ENCODE measurements around the gene SHC2. TPM values are rescaled to one million over a fixed set of nuclear protein-coding genes. Genes with fewer than 3 reads are reported as not detected.
"Not testable (repeated sequence)": the region's sequence is repeated elsewhere in the genome, so short reads cannot be mapped to it uniquely, and the experiment has no call there.

SHC2 gene
- total RNA-seq, 1 experiment from 2014 or later: 1.1 TPM

GRCh38 chr19:427675-428074 lies 33.2 kb downstream of the SHC2 start:
- DNase-seq (ENCODE audit: extremely low read depth, low read depth): not testable (repeated sequence)

GRCh38 chr19:426725-427445 lies 33.9 kb downstream of the SHC2 start:
- DNase-seq (ENCODE audit: extremely low read depth, low read depth): no peak

- DNase-seq (ENCODE audit: extremely low read depth, low read depth): no peak
These were observed 35.8 kb downstream of the SHC2 start for GRCh38 chr19:425056-425455.

GRCh38 chr19:424546-424945 lies 36.3 kb downstream of the SHC2 start:
- no peak for DNase-seq (ENCODE audit: extremely low read depth, low read depth)

GRCh38 chr19:423691-424466 lies 37.0 kb downstream of the SHC2 start:
- DNase-seq (ENCODE audit: extremely low read depth, low read depth): no peak

- DNase-seq (ENCODE audit: extremely low read depth, low read depth): not testable (repeated sequence)
These were observed 38.0 kb downstream of the SHC2 start for GRCh38 chr19:422917-423226.

- DNase-seq (ENCODE audit: extremely low read depth, low read depth): no peak
These were observed 38.5 kb downstream of the SHC2 start for GRCh38 chr19:422213-422916.

GRCh38 chr19:419721-420515 lies 40.9 kb downstream of the SHC2 start:
- DNase-seq (ENCODE audit: extremely low read depth, low read depth): no peak

GRCh38 chr19:418761-419671 lies 41.8 kb downstream of the SHC2 start:
- no peak for DNase-seq (ENCODE audit: extremely low read depth, low read depth)

GRCh38 chr19:416416-416815 lies 44.4 kb downstream of the SHC2 start:
- DNase-seq (ENCODE audit: extremely low read depth, low read depth): no peak

- DNase-seq (ENCODE audit: extremely low read depth, low read depth): no peak
These were observed 45.5 kb downstream of the SHC2 start for GRCh38 chr19:415292-415691.

- no peak for DNase-seq (ENCODE audit: extremely low read depth, low read depth)
These were observed 46.9 kb downstream of the SHC2 start for GRCh38 chr19:413756-414420.

GRCh38 chr19:412356-413355 lies 48.2 kb downstream of the SHC2 start:
- no peak for DNase-seq (ENCODE audit: extremely low read depth, low read depth)

- no peak for DNase-seq (ENCODE audit: extremely low read depth, low read depth)
These were observed 49.0 kb downstream of the SHC2 start for GRCh38 chr19:411723-412355.

GRCh38 chr19:411121-411722 lies 49.6 kb downstream of the SHC2 start:
- not testable (repeated sequence) for DNase-seq (ENCODE audit: extremely low read depth, low read depth)

GRCh38 chr19:410243-410781 lies 50.5 kb downstream of the SHC2 start:
- DNase-seq (ENCODE audit: extremely low read depth, low read depth): no peak
